A549 (cell line): ENCODE measurements around the gene DUSP11. TPM values are rescaled to one million over a fixed set of nuclear protein-coding genes. Genes with fewer than 3 reads are reported as not detected.

Experiments
- ATAC-seq, 2 experiments: fragments of 200-7000 bp in 1 of 2; fragments of >200 bp in 1 of 2; cut with Nextera tagmentation in 1 of 2; cut with Tn5 transposase in 1 of 2; 3 replicates each; pipeline versions ENCODE4 v1.8.0 to v1.9.1; 2018 to 2020; ENCODE audit warnings: mild to moderate bottlenecking in 1 of 2, moderate library complexity in 1 of 2
- CTCF ChIA-PET: fragments of 300-600 bp; sonication (Branson Sonifier 250); formaldehyde crosslinking; extraction: SDS; loops from one replicate; lab custom pipeline; 2021; ENCODE audit warnings: antibody characterized with exemption, inconsistent platforms; lab: Yijun Ruan, JAX
- POLR2A ChIA-PET: fragments of 350-600 bp; formaldehyde crosslinking; extraction: SDS; loops from one replicate; lab custom pipeline; 2021; ENCODE audit warnings: antibody characterized with exemption, inconsistent platforms; lab: Yijun Ruan, JAX
- DNase-seq, 2 experiments: peaks; one replicate each; pipeline versions ENCODE4 v3.0.0 to v3.0.0-alpha.2; 2011 to 2016; ENCODE audit warnings: low read depth in 1 of 2, low spot score in 1 of 2
- FAIRE-seq: peaks from 2 replicates; lab custom pipeline; 2011; peaks lifted over from hg19 to GRCh38; lab: Jason Lieb, UNC
- H3K27ac ChIP-seq, 2 experiments: fragments of >200 bp; sonication (Bioruptor Twin); formaldehyde crosslinking; 3 replicates each; pipeline ENCODE4 v1.5.1; 2016 to 2017
- H3K4me1 ChIP-seq: fragments of >200 bp; sonication (Bioruptor Twin); formaldehyde crosslinking; 3 replicates; pipeline ENCODE4 v1.6.1; 2016
- H3K4me2 ChIP-seq: fragments of >200 bp; sonication (Bioruptor Twin); formaldehyde crosslinking; 3 replicates; pipeline ENCODE4 v1.6.1; 2016
- H3K4me3 ChIP-seq: fragments of >200 bp; sonication (Bioruptor Twin); formaldehyde crosslinking; 3 replicates; pipeline ENCODE4 v1.5.1; 2016
- H3K9me3 ChIP-seq: fragments of >200 bp; sonication (Bioruptor Twin); formaldehyde crosslinking; 3 replicates; pipeline ENCODE4 v1.6.1; 2016
- BCL3 ChIP-seq: fragments of >200 bp; sonication (Bioruptor Twin); formaldehyde crosslinking; IDR thresholded peaks from 3 replicates; pipeline ENCODE4 v1.6.1; 2016
- BHLHE40 ChIP-seq: IDR thresholded peaks from 2 replicates; pipeline ENCODE4 v1.6.1; 2012; ENCODE audit warnings: low read depth, low read length, inconsistent platforms
- CBX2 ChIP-seq: fragments of 200-600 bp; sonication (generic); IDR thresholded peaks from 2 replicates; pipeline ENCODE4 v1.6.1; 2016; ENCODE audit warnings: low read depth, mild to moderate bottlenecking, borderline replicate concordance
- CBX8 ChIP-seq: fragments of 200-600 bp; sonication (generic); IDR thresholded peaks from 2 replicates; pipeline ENCODE4 v1.6.1; 2016
- CHD2 ChIP-seq: fragments of 150-350 bp; IDR thresholded peaks from 2 replicates; pipeline ENCODE4 v1.6.1; 2014; ENCODE audit warnings: low read length; ENCODE audit not compliant: partially characterized antibody
- CHD4 ChIP-seq: fragments of 200-600 bp; sonication (generic); IDR thresholded peaks from 2 replicates; pipeline ENCODE4 v1.6.1; 2016; ENCODE audit warnings: antibody characterized with exemption, mild to moderate bottlenecking, borderline replicate concordance
- E2F6 ChIP-seq: IDR thresholded peaks from 2 replicates; pipeline ENCODE4 v1.6.1; 2012; ENCODE audit warnings: low read depth, borderline replicate concordance
- EHF ChIP-seq: fragments of 250-450 bp; sonication (Bioruptor Pico); IDR thresholded peaks from 2 replicates; pipeline ENCODE4 v1.5.0; 2020; ENCODE audit warnings: mild to moderate bottlenecking
- EHMT2 ChIP-seq: fragments of 200-600 bp; sonication (generic); IDR thresholded peaks from 2 replicates; pipeline ENCODE4 v1.6.1; 2016; ENCODE audit warnings: antibody characterized with exemption, low read depth, mild to moderate bottlenecking, moderate library complexity
- ELK1 ChIP-seq: fragments of 150-350 bp; IDR thresholded peaks from 2 replicates; pipeline ENCODE4 v1.6.1; 2014; ENCODE audit warnings: low read depth, mild to moderate bottlenecking, low read length
- FOSB ChIP-seq: fragments of 250-450 bp; sonication (Bioruptor Pico); IDR thresholded peaks from 2 replicates; pipeline ENCODE4 v1.5.0; 2020; ENCODE audit warnings: mild to moderate bottlenecking, moderate library complexity
- FOXS1 ChIP-seq: fragments of 250-450 bp; sonication (Bioruptor Pico); IDR thresholded peaks from 2 replicates; pipeline ENCODE4 v1.5.0; 2020; ENCODE audit warnings: mild to moderate bottlenecking, moderate library complexity
- HES2 ChIP-seq: fragments of >200 bp; sonication (Bioruptor Twin); formaldehyde crosslinking; IDR thresholded peaks from 2 replicates; pipeline ENCODE4 v1.6.1; 2016
- HEYL ChIP-seq: fragments of 250-450 bp; sonication (Bioruptor Pico); IDR thresholded peaks from 2 replicates; pipeline ENCODE4 v1.8.0; 2021; ENCODE audit warnings: mild to moderate bottlenecking, moderate library complexity
- HOXA7 ChIP-seq: fragments of 250-450 bp; sonication (Bioruptor Pico); IDR thresholded peaks from 2 replicates; pipeline ENCODE4 v1.5.0; 2020; ENCODE audit warnings: mild to moderate bottlenecking, moderate library complexity
- HOXB5 ChIP-seq: fragments of 250-450 bp; sonication (Bioruptor Pico); IDR thresholded peaks from 2 replicates; pipeline ENCODE4 v1.5.0; 2020; ENCODE audit warnings: mild to moderate bottlenecking, moderate library complexity
- JUN ChIP-seq, 2 experiments: fragments of >200 bp; sonication (Bioruptor Twin); formaldehyde crosslinking; IDR thresholded peaks; 2 replicates in 1 of 2; 3 replicates in 1 of 2; pipeline ENCODE4 v1.6.1; 2016 to 2017
- KDM1A ChIP-seq: fragments of 200-600 bp; sonication (generic); IDR thresholded peaks from 2 replicates; pipeline ENCODE4 v1.6.1; 2016; ENCODE audit warnings: low read depth, mild to moderate bottlenecking
- MAFK ChIP-seq: fragments of 450-650 bp; IDR thresholded peaks from 2 replicates; pipeline ENCODE4 v1.6.1; 2014; ENCODE audit not compliant: partially characterized antibody
- MAX ChIP-seq: IDR thresholded peaks from 2 replicates; pipeline ENCODE4 v1.6.1; 2012
- MYC ChIP-seq: IDR thresholded peaks from 2 replicates; pipeline ENCODE4 v1.6.1; 2012; ENCODE audit warnings: mild to moderate bottlenecking, inconsistent platforms, low read length, improper control_type of control experiment, borderline replicate concordance
- NR3C1 ChIP-seq: fragments of >200 bp; sonication (Bioruptor Twin); formaldehyde crosslinking; IDR thresholded peaks from 3 replicates; pipeline ENCODE4 v1.6.1; 2017
- PBX3 ChIP-seq: IDR thresholded peaks from 2 replicates; pipeline ENCODE4 v1.6.1; 2012
- POLR2AphosphoS2 ChIP-seq: conservative IDR thresholded peaks from 2 replicates; pipeline ENCODE4 v1.6.1; 2012; ENCODE audit warnings: low read length, improper control_type of control experiment, inconsistent platforms
- RARB ChIP-seq: fragments of 250-450 bp; sonication (Bioruptor Pico); IDR thresholded peaks from 2 replicates; pipeline ENCODE4 v1.8.0; 2021; ENCODE audit warnings: mild to moderate bottlenecking, moderate library complexity
- RCOR1 ChIP-seq: fragments of 150-350 bp; IDR thresholded peaks from 2 replicates; pipeline ENCODE4 v1.6.1; 2014; ENCODE audit warnings: antibody characterized with exemption, low read length, low read depth
- RFX5 ChIP-seq: fragments of 450-650 bp; IDR thresholded peaks from 2 replicates; pipeline ENCODE4 v1.7.1; 2014; ENCODE audit warnings: antibody characterized with exemption, mild to moderate bottlenecking, moderate library complexity
- USF2 ChIP-seq: fragments of 450-650 bp; IDR thresholded peaks from 2 replicates; pipeline ENCODE4 v1.6.1; 2014; ENCODE audit warnings: antibody characterized with exemption
- ZFP36 ChIP-seq: fragments of 450-650 bp; IDR thresholded peaks from 2 replicates; pipeline ENCODE4 v1.6.1; 2014; ENCODE audit warnings: borderline replicate concordance; ENCODE audit not compliant: partially characterized antibody
- WGBS: methylation state at CpG from one replicate; pipeline ENCODE4 v1.1.6; 2017; ENCODE audit errors: missing lambda C conversion rate; 5-methylcytosine and 5-hydroxymethylcytosine counted together
- polyA plus RNA-seq, 4 experiments: library from polyadenylated mRNA; depleted of rRNA in 3 of 4; stranded (reverse); fragments of >200 nt; fragmentation: RNase III in 1 of 4; extraction: RNeasy Plus Mini Kit Qiagen cat#74134 plus additional on column Dnase treatment in 1 of 4; gene quantifications; 2 replicates in 3 of 4; 3 replicates in 1 of 4; pipeline ENCODE4 v1.2.3, GENCODE V29; 2011 to 2017

DUSP11 gene
- polyA plus RNA-seq, 2 of the 4 experiments (the other 2 are of a cell fraction): 26.2 to 54.8 TPM

- 0 out of 3 replicates have a peak, but pooled peaks cover 4% of the 10 kb centered on the region for H3K4me1 ChIP-seq
- H3K9me3 ChIP-seq: no peaks in the 10 kb centered on the region
- H3K4me2 ChIP-seq: no peak overlapping the region
- H3K27ac ChIP-seq: no peak overlapping the region
- TF ChIP-seq HOXA7 (CRISPR knock-in tag): no peak
- no peak for TF ChIP-seq HES2
- no peak for TF ChIP-seq KDM1A
- TF ChIP-seq CHD2: no peak
- TF ChIP-seq EHF: no peak
- no peak for TF ChIP-seq PBX3
- no peak for TF ChIP-seq CBX8
- TF ChIP-seq, all 56 proteins: peak for 0
- POLR2A ChIA-PET: interaction anchor here (1.0 kb wide), 2 partner anchors 297 to 635 kb away, joined by 3 read pairs; partner anchors contain the start of gene WBP1
- 1% methylated on average over 2 of the region's 2 CpGs for WGBS
- ATAC-seq (no peak), DNase-seq (no peak), FAIRE-seq (no peak)
- H3K4me3 ChIP-seq: no peak overlapping the region
- CTCF ChIA-PET: interaction anchor here (0.6 to 5.4 kb wide), 50 partner anchors 8 to 704 kb away, joined by 3 to 85 read pairs (median 6); partner anchors contain the start of genes BOLA3, C2orf81, MOB1A and MTHFD2
These were observed 43.5 kb upstream of the DUSP11 start for GRCh38 chr2:73823416-73823815.

GRCh38 chr2:73822991-73823390 lies 43.1 kb upstream of the DUSP11 start:
- no peak for FAIRE-seq
- Histone ChIP-seq H3K4me1 (0 out of 3 replicates have a peak, but pooled peaks cover under 1% of the 10 kb centered on the region), H3K4me2 (no peak overlapping the region), H3K4me3 (no peak overlapping the region), H3K27ac (no peak overlapping the region), H3K9me3 (no peaks in the 10 kb centered on the region)
- ATAC-seq: no peak
- 33% methylated on average over 2 of the region's 2 CpGs for WGBS
- CTCF ChIA-PET: interaction anchor here (0.7 to 5.4 kb wide), 15 partner anchors 11 to 599 kb away, joined by 3 to 85 read pairs (median 6); partner anchors contain the start of genes BOLA3, C2orf81 and WDR54
- TF ChIP-seq NR3C1 (no peak), E2F6 (no peak), RCOR1 (no peak), CHD2 (no peak), BCL3 (no peak), CBX2 (no peak), JUN (IDR thresholded peaks at IDR 0.05) (no peak), USF2 (no peak), MAFK (no peak)
- DNase-seq: no peak
- POLR2A ChIA-PET: no interaction called here

GRCh38 chr2:73822276-73822675 lies 42.4 kb upstream of the DUSP11 start:
- POLR2A ChIA-PET: no interaction called here
- CTCF ChIA-PET: interaction anchor here (0.6 to 5.4 kb wide), 7 partner anchors 10 to 773 kb away, joined by 3 to 85 read pairs (median 21); partner anchors contain the start of gene BOLA3
- Histone ChIP-seq H3K4me2 (no peak overlapping the region), H3K4me1 (no peaks in the 10 kb centered on the region), H3K27ac (no peak overlapping the region), H3K4me3 (no peak overlapping the region), H3K9me3 (no peaks in the 10 kb centered on the region)
- FAIRE-seq: no peak
- DNase-seq: no peak
- no peak for ATAC-seq
- WGBS: 0% methylated on average over 1 of the region's 1 CpG
- TF ChIP-seq RFX5 (no peak), BHLHE40 (no peak), ZFP36 (no peak), MAX (no peak), FOXS1 (CRISPR knock-in tag) (no peak), EHMT2 (no peak), ELK1 (no peak), HEYL (CRISPR knock-in tag) (no peak), RARB (CRISPR knock-in tag) (no peak), MYC (no peak), BCL3 (no peak), CHD4 (no peak), HOXB5 (CRISPR knock-in tag) (no peak), POLR2AphosphoS2 (no peak), CBX2 (no peak), FOSB (no peak), HOXA7 (CRISPR knock-in tag) (no peak)
